ENCODE results near the gene PLSCR3. TPM values are rescaled to one million over a fixed set of nuclear protein-coding genes. Genes with fewer than 3 reads are reported as not detected.
A peak's percentile ranks its signal among the peaks of the same experiment; 100 is the strongest.

The PLSCR3 gene
- total RNA-seq, 1 experiment from 2014 or later, result 31.5 TPM

- Histone ChIP-seq H2BK120ac (ENCODE audit: low read depth, low read length, poor library complexity, severe bottlenecking) (no peak overlapping the region), H4K91ac (ENCODE audit: insufficient read length, low read depth, low read length) (no peak overlapping the region), H3K56ac (ENCODE audit: insufficient read length, low read depth, low read length) (no peak overlapping the region), H2BK5ac (ENCODE audit: insufficient read length, low read length) (no peak overlapping the region), H2BK20ac (ENCODE audit: low read depth, low read length, poor library complexity, severe bottlenecking) (no peak overlapping the region), H3K23ac (ENCODE audit: insufficient read length, low read depth, low read length) (no peak overlapping the region), H3K18ac (ENCODE audit: insufficient read length, low read depth, low read length) (no peak overlapping the region), H3K14ac (ENCODE audit: insufficient read depth, low read length) (no peak overlapping the region), H3K4me1 (ENCODE audit: insufficient read depth, low read length) (no peaks in the 10 kb centered on the region), H4K5ac (ENCODE audit: insufficient read length, low read depth, low read length) (no peak overlapping the region), H3K4ac (ENCODE audit: low read depth, low read length) (no peak overlapping the region), H2BK12ac (ENCODE audit: insufficient read length, low read depth, low read length) (no peak overlapping the region), H2AK5ac (ENCODE audit: insufficient read length, low read length) (no peak overlapping the region), H2BK15ac (ENCODE audit: low read depth, low read length) (no peak overlapping the region), H3K79me2 (ENCODE audit: insufficient read depth, low read length) (no peaks in the 10 kb centered on the region; the same call in 1 of the 2 replicates), H2AFZ (ENCODE audit: low read length) (no peak overlapping the region), H3T11ph (ENCODE audit: low read length) (no peak overlapping the region), H3K23me2 (ENCODE audit: insufficient read length, low read depth, low read length, poor library complexity, severe bottlenecking) (peaks cover 1% of the 10 kb centered on the region), H3K27ac (ENCODE audit: insufficient read length, low read depth, low read length) (no peak overlapping the region), H3K9ac (ENCODE audit: extremely low read depth, insufficient read length, low read length) (no peak overlapping the region), H4K8ac (replicated peaks; ENCODE audit: insufficient read length, low read depth, low read length) (no peak overlapping the region), H3K27me3 (ENCODE audit: insufficient read depth, low read length) (no peaks in the 10 kb centered on the region), H4K20me1 (ENCODE audit: control insufficient read depth, insufficient read depth, insufficient read length) (no peaks in the 10 kb centered on the region), H3K9me3 (ENCODE audit: control insufficient read depth, low read depth, low read length) (no peaks in the 10 kb centered on the region), H3K4me2 (ENCODE audit: insufficient read depth, insufficient read length, low read length) (no peak overlapping the region), H3K79me1 (ENCODE audit: insufficient read depth, low read depth, low read length, poor library complexity, severe bottlenecking) (no peaks in the 10 kb centered on the region)
- DNase-seq, result peak; percentile 98
- Mint-ChIP-seq H3K27me3 (ENCODE audit: low read depth) (peaks cover 12% of the 10 kb centered on the region), H3K36me3 (ENCODE audit: insufficient read depth in 1 of 3, low read depth in 3 of 3) (no peaks in the 10 kb centered on the region), H3K4me1 (peaks cover 17 to 23% of the 10 kb centered on the region in 2 experiments), H3K9me3 (no peaks in the 10 kb centered on the region), H3K27ac (no peak overlapping the region; a peak in 1 of 7 replicates), H3K4me3 (peak overlapping the region in 1 of 2 experiments; percentile 56; a peak in 1 of 5 replicates)
- TF ChIP-seq CTCF (conservative IDR thresholded peaks at IDR 0.05), result peak; percentile 98
- no CpG with 5 or more reads among the region's 12 CpGs for WGBS (ENCODE audit: extremely low coverage, insufficient read length, low lambda C conversion rate)
These were observed 38.2 kb downstream of the PLSCR3 start for GRCh38 chr17:7356072-7356549.

Data from H9 (cell line).